T47D (cell line): ENCODE measurements around the gene TTC3.

Experiments
- DNase-seq, 2 experiments: peaks; one replicate each; pipeline versions ENCODE4 v3.0.0 to v3.0.0-alpha.2; 2011 to 2012; ENCODE audit warnings: low read depth in 1 of 2, low spot score in 1 of 2
- JUND ChIP-seq: IDR thresholded peaks from 2 replicates; pipeline ENCODE4 v1.6.1; 2012; ENCODE audit warnings: low read depth
- in situ Hi-C: cut with HindIII; loops from 2 replicates; pipeline ENCODE4 v1.10.0; 2016; ENCODE audit warnings: low sequenced_read_pairs, low pct_unique_long_range_greater_than_20kb

Gene TTC3

GRCh38 chr21:37232274-37233018, 159.4 kb downstream of the TTC3 start:
- in situ Hi-C loops: no loop called here
- no peak for DNase-seq
- no peak for TF ChIP-seq JUND

GRCh38 chr21:37233551-37234146, 160.6 kb downstream of the TTC3 start:
- TF ChIP-seq JUND: no peak

GRCh38 chr21:37237346-37237745, 164.3 kb downstream of the TTC3 start:
- no peak for TF ChIP-seq JUND
- in situ Hi-C loops: no loop called here
- DNase-seq: no peak

More at GRCh38 chr21:37233551-37234146, 160.6 kb downstream of the TTC3 start:
- in situ Hi-C loops: no loop called here
- no peak for DNase-seq

- no peak for DNase-seq
- TF ChIP-seq JUND: no peak
- in situ Hi-C loops: no loop called here
These were observed 164.7 kb downstream of the TTC3 start for GRCh38 chr21:37237764-37238163.

GRCh38 chr21:37240978-37241377, 167.9 kb downstream of the TTC3 start:
- no peak for DNase-seq
- in situ Hi-C loops: no loop called here
- TF ChIP-seq JUND: no peak

GRCh38 chr21:37241426-37241825, 168.4 kb downstream of the TTC3 start:
- TF ChIP-seq JUND: no peak
- no peak for DNase-seq
- in situ Hi-C loops: no loop called here

GRCh38 chr21:37243961-37244360, 170.9 kb downstream of the TTC3 start:
- no peak for DNase-seq
- TF ChIP-seq JUND: no peak
- in situ Hi-C loops: no loop called here

- no peak for DNase-seq
- in situ Hi-C loops: no loop called here
- no peak for TF ChIP-seq JUND
These were observed 171.5 kb downstream of the TTC3 start for GRCh38 chr21:37244501-37245095.

- in situ Hi-C loops: no loop called here
- TF ChIP-seq JUND: no peak
- no peak for DNase-seq
These were observed 172.1 kb downstream of the TTC3 start for GRCh38 chr21:37245151-37245550.

GRCh38 chr21:37248298-37248697, 175.2 kb downstream of the TTC3 start:
- in situ Hi-C loops: no loop called here
- DNase-seq: no peak
- no peak for TF ChIP-seq JUND

GRCh38 chr21:37249112-37249904, 176.3 kb downstream of the TTC3 start:
- in situ Hi-C loops: no loop called here
- no peak for TF ChIP-seq JUND
- no peak for DNase-seq

- TF ChIP-seq JUND: no peak
- in situ Hi-C loops: no loop called here
- no peak for DNase-seq
These were observed 178.2 kb downstream of the TTC3 start for GRCh38 chr21:37251294-37251634.
